Measurements from ENCODE around the gene APPBP2.

- TF ChIP-seq, protein P1, sequence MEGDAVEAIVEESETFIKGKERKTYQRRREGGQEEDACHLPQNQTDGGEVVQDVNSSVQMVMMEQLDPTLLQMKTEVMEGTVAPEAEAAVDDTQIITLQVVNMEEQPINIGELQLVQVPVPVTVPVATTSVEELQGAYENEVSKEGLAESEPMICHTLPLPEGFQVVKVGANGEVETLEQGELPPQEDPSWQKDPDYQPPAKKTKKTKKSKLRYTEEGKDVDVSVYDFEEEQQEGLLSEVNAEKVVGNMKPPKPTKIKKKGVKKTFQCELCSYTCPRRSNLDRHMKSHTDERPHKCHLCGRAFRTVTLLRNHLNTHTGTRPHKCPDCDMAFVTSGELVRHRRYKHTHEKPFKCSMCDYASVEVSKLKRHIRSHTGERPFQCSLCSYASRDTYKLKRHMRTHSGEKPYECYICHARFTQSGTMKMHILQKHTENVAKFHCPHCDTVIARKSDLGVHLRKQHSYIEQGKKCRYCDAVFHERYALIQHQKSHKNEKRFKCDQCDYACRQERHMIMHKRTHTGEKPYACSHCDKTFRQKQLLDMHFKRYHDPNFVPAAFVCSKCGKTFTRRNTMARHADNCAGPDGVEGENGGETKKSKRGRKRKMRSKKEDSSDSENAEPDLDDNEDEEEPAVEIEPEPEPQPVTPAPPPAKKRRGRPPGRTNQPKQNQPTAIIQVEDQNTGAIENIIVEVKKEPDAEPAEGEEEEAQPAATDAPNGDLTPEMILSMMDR (optimal IDR thresholded peaks at IDR 0.05 in 1 of 3, IDR thresholded peaks at IDR 0.05 in 1 of 3, conservative IDR thresholded peaks at IDR 0.05 in 1 of 3; ENCODE audit: extremely low read depth in 1 of 3, insufficient read depth in 2 of 3, low read length in 3 of 3), result no peak
- no peak for TF ChIP-seq EZH2 (IDR thresholded peaks at IDR 0.05; ENCODE audit: low read length)
Measured at GRCh38 chr17:60451071-60451470, 75.0 kb downstream of the APPBP2 start.

Measured in keratinocyte (primary cell).